GM18907 (cell line): ENCODE data around the gene JMY.
A peak's percentile ranks its signal among the peaks of the same experiment; 100 is the strongest.
"Not testable (repeated sequence)": the region's sequence is repeated elsewhere in the genome, so short reads cannot be mapped to it uniquely, and the experiment has no call there.

Experiments
- ATAC-seq: cut with Tn5 transposase; IDR thresholded peaks from one replicate; pipeline ENCODE4 v1.9.1; 2021; ENCODE audit warnings: mild to moderate bottlenecking, moderate library complexity; ENCODE audit not compliant: unreplicated experiment

JMY gene

GRCh38 chr5:79236362-79236969 lies 535 bp downstream of the JMY start:
- peak; percentile 35 for ATAC-seq

GRCh38 chr5:79236970-79237739 lies 1.2 kb downstream of the JMY start:
- peak; percentile 29 for ATAC-seq

- ATAC-seq: no peak
Measured at GRCh38 chr5:79237740-79238560, 2.0 kb downstream of the JMY start.

GRCh38 chr5:79240561-79240960 lies 4.6 kb downstream of the JMY start:
- ATAC-seq: no peak

- no peak for ATAC-seq
Measured at GRCh38 chr5:79241535-79241979, 5.6 kb downstream of the JMY start.

GRCh38 chr5:79242242-79243039 lies 6.5 kb downstream of the JMY start:
- ATAC-seq: no peak

GRCh38 chr5:79243224-79243623 lies 7.3 kb downstream of the JMY start:
- ATAC-seq: no peak

GRCh38 chr5:79254067-79254466 lies 18.1 kb downstream of the JMY start:
- ATAC-seq: not testable (repeated sequence)

GRCh38 chr5:79255786-79256557 lies 20.0 kb downstream of the JMY start:
- peak; percentile 71 for ATAC-seq

- no peak for ATAC-seq
Measured at GRCh38 chr5:79256563-79256962, 20.6 kb downstream of the JMY start.

GRCh38 chr5:79257314-79257713 lies 21.4 kb downstream of the JMY start:
- no peak for ATAC-seq

- ATAC-seq: no peak
Measured at GRCh38 chr5:79258801-79259200, 22.9 kb downstream of the JMY start.

GRCh38 chr5:79259383-79259782 lies 23.5 kb downstream of the JMY start:
- ATAC-seq: no peak

- no peak for ATAC-seq
Measured at GRCh38 chr5:79259810-79260209, 23.9 kb downstream of the JMY start.

GRCh38 chr5:79261897-79262296 lies 26.0 kb downstream of the JMY start:
- no peak for ATAC-seq

GRCh38 chr5:79263290-79263689 lies 27.4 kb downstream of the JMY start:
- ATAC-seq: no peak

GRCh38 chr5:79267180-79267579 lies 31.2 kb downstream of the JMY start:
- no peak for ATAC-seq

- ATAC-seq: no peak
Measured at GRCh38 chr5:79269733-79270166, 33.8 kb downstream of the JMY start.

- no peak for ATAC-seq
Measured at GRCh38 chr5:79273341-79273740, 37.4 kb downstream of the JMY start.

- ATAC-seq: no peak
Measured at GRCh38 chr5:79284846-79285245, 48.9 kb downstream of the JMY start.
